Measurements from ENCODE around the gene CFP.

The CFP gene

DNA sequence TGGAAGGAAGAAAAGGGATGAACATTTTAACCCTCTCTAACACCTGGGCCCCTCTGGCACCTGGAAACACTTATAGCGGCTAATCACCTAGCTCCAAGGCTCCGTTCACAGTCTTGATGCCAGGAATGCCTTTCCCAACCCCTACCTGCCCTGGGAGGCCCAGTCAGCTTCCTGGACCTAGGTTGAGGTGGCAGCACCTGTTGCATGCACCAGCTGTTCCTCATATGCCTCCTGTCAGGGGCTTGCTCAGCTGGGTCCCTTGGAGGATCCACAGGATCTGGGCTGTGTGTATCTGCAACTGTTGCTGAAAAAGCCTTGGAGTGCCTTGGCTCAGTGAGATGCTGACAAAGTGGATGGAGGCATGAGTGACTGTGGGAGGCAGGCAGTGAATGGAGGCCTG is 4.4 kb downstream of the CFP start:
- in situ Hi-C loops (cut with HindIII; ENCODE audit: low sequenced_read_pairs) = no loop called here
- H3K4me3 ChIP-seq (ENCODE audit: low read depth, low read length) = no peak overlapping the region
- no peak for DNase-seq (ENCODE audit: low read depth)
- TF ChIP-seq, protein P1, sequence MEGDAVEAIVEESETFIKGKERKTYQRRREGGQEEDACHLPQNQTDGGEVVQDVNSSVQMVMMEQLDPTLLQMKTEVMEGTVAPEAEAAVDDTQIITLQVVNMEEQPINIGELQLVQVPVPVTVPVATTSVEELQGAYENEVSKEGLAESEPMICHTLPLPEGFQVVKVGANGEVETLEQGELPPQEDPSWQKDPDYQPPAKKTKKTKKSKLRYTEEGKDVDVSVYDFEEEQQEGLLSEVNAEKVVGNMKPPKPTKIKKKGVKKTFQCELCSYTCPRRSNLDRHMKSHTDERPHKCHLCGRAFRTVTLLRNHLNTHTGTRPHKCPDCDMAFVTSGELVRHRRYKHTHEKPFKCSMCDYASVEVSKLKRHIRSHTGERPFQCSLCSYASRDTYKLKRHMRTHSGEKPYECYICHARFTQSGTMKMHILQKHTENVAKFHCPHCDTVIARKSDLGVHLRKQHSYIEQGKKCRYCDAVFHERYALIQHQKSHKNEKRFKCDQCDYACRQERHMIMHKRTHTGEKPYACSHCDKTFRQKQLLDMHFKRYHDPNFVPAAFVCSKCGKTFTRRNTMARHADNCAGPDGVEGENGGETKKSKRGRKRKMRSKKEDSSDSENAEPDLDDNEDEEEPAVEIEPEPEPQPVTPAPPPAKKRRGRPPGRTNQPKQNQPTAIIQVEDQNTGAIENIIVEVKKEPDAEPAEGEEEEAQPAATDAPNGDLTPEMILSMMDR (IDR thresholded peaks at IDR 0.05; ENCODE audit: low read depth, low read length, missing control alignments) = no peak

DNA sequence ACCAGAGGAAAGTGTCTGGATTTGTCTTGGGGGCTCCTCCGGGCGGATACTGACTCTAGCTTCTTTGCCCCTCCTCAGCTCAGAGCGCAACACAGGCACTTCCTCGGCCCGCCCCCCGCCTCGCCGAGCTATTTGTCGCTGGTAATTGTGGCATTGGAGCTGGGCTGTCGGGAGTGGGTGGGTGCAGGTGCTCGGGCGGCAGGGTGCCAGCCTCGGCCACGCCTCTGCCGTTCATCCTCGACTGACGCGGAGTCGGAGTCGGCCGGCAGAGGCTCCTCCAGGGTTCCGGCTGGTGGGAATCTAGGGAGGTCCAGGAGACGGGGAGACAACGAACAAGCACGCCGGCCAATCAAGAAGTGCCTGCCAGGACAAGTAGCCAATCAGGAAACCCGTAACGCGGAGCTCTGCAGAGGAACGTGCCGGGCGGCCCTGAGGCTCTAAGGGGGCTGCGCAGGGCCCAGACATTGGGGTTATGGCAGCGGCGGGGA is 6.1 kb downstream of the CFP start:
- in situ Hi-C loops (cut with HindIII; ENCODE audit: low sequenced_read_pairs) = no loop called here
- H3K4me3 ChIP-seq (ENCODE audit: low read depth, low read length) = peak overlapping the region; percentile 35
- TF ChIP-seq, protein P1 (IDR thresholded peaks at IDR 0.05; ENCODE audit: low read depth, low read length, missing control alignments) = no peak
- DNase-seq (ENCODE audit: low read depth) = peak; percentile 33

DNA sequence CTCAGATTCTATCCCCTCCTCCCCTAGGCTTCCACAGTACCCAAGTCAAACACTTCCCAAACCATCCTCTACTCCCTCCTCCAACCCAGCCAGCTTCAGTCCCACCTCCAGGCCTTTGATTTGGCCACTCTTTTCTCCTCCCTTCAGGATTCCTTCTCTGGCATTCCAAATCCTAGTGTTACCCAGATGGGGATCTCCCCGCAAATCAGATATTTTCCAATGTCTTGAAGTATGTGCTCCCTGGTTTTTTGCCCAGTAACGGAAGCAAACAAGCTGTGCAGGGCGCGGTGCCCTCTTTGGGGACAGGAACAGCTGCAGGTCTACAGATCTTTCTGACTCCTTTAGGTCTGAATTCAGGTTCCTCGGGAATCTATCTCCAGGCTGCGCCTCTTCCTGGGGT is 7.9 kb downstream of the CFP start:
- no peak for DNase-seq (ENCODE audit: low read depth)
- TF ChIP-seq, protein P1 (IDR thresholded peaks at IDR 0.05; ENCODE audit: low read depth, low read length, missing control alignments) = no peak
- in situ Hi-C loops (cut with HindIII; ENCODE audit: low sequenced_read_pairs) = no loop called here
- no peak overlapping the region for H3K4me3 ChIP-seq (ENCODE audit: low read depth, low read length)

DNA sequence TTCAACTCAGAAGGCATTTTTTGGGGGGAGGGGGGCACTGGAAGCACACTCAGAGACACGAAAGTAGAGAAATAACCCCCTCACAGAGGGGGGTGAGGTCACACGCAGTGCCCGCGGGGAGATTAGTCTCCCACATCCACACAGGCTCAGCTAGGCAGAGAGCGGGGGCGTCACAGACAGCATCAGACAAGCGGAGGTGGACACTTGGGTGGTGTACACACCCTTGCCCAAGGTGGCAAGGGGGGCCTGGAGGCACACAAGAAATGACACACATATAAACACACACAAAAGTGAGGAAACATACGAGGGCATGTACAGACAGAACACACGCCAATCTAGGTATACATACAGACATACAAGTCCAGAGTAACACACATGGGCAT is 9.4 kb downstream of the CFP start:
- no peak for DNase-seq (ENCODE audit: low read depth)
- TF ChIP-seq, protein P1 (IDR thresholded peaks at IDR 0.05; ENCODE audit: low read depth, low read length, missing control alignments) = no peak
- in situ Hi-C loops (cut with HindIII; ENCODE audit: low sequenced_read_pairs) = no loop called here
- H3K4me3 ChIP-seq (ENCODE audit: low read depth, low read length) = no peak overlapping the region

DNA sequence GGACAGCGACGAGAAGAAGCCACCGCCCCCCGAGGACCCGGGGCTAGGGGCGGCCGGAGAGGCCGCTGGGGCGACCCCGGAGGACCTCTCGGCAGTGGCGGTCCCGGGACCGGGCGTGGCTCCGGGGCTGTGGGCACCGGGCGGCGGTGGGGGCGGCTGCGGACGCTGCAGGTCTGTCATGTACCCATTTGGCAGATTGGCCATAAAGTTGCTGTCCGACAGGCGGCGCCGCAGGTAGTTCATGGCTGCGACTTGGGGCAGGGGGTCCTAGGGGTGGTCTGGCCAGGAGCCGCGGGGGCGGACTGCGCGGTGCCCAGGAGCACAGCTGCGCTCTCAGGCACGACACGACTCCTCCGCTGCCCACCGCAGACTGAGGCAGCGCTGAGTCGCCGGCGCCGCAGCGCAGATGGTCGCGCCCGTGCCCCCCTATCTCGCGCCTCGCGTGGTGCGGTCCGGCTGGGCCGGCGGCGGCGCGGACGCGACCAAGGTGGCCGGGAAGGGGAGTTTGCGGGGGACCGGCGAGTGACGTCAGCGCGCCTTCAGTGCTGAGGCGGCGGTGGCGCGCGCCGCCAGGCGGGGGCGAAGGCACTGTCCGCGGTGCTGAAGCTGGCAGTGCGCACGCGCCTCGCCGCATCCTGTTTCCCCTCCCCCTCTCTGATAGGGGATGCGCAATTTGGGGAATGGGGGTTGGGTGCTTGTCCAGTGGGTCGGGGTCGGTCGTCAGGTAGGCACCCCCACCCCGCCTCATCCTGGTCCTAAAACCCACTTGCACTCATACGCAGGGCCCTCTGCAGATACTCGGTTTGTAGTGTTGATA is 10.0 kb downstream of the CFP start, which contains the start of gene SYN1:
SYN1 (minus strand) TSS at position 372 of the 817 bp plus-strand sequence; CDS start at position 243, 129 bp downstream.
- TF ChIP-seq, protein P1 (IDR thresholded peaks at IDR 0.05; ENCODE audit: low read depth, low read length, missing control alignments) = peak; percentile 3
- peak within 1 kb of the TSS; percentile 32 for H3K4me3 ChIP-seq (ENCODE audit: low read depth, low read length)
- in situ Hi-C loops (cut with HindIII; ENCODE audit: low sequenced_read_pairs) = no loop called here
- peak; percentile 41 for DNase-seq (ENCODE audit: low read depth)

DNA sequence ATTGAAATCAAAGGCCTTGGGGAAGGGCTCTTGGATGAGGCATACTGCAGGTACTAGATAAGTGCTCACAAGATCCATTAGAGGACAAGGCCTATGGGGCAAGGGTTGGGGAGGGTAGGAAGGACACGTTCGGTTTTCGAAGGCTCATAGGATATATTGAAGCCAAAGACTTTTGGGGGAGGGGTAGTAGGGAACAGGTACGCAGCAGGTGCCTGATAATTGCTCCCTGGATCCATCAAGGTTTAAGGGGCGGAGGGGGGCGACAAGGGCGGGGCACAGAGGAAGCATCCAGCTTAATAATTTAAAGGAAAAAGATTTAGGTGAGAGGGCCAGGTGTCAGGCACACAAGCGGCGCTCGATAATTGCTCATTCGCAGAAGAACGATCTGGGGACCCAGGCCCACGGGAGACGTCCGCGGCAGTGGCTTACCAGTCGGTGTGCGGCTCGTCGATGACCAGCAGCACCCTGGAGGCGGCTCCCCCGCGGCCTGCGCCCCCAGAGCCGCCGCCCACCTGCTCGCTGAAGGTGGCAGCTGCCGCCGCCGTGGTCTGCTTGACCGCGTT is 10.7 kb downstream of the CFP start:
- peak overlapping the region; percentile 32 for H3K4me3 ChIP-seq (ENCODE audit: low read depth, low read length)
- TF ChIP-seq, protein P1 (IDR thresholded peaks at IDR 0.05; ENCODE audit: low read depth, low read length, missing control alignments) = no peak
- in situ Hi-C loops (cut with HindIII; ENCODE audit: low sequenced_read_pairs) = no loop called here
- no peak for DNase-seq (ENCODE audit: low read depth)

Measured in astrocyte of the cerebellum (primary cell).